PFSK-1 (cell line): ENCODE measurements around the gene PPTC7.

Experiments
- FOXP2 ChIP-seq: optimal IDR thresholded peaks from 2 replicates; pipeline ENCODE3; 2011; ENCODE audit warnings: borderline replicate concordance, control low read depth, inconsistent platforms; ENCODE audit not compliant: insufficient read depth; ENCODE audit errors: extremely low read length, extremely low read depth
- POLR2AphosphoS5 ChIP-seq: IDR thresholded peaks from 2 replicates; pipeline ENCODE4 v1.6.1; 2012; ENCODE audit warnings: low read depth, mild to moderate bottlenecking, control low read depth, low read length, moderate library complexity
- SIN3A ChIP-seq: IDR thresholded peaks from 2 replicates; pipeline ENCODE4 v1.6.1; 2012; ENCODE audit warnings: mild to moderate bottlenecking, low read length, moderate library complexity, borderline replicate concordance; ENCODE audit not compliant: insufficient read depth
- TAF1 ChIP-seq: IDR thresholded peaks from 2 replicates; pipeline ENCODE4 v1.6.1; 2012; ENCODE audit warnings: low read length, control low read depth, borderline replicate concordance; ENCODE audit not compliant: insufficient read depth
- TF ChIP-seq, protein P1 (sequence below), 2 experiments: IDR thresholded peaks; 2 replicates each; pipeline versions ENCODE4 v1.6.1 to v1.8.0; 2011 to 2012; ENCODE audit warnings: low read depth in 2 of 2, low read length in 2 of 2, control low read depth in 1 of 2, inconsistent platforms in 1 of 2, mild to moderate bottlenecking in 1 of 2, moderate library complexity in 1 of 2; ENCODE audit not compliant: insufficient read depth in 1 of 2

Gene PPTC7

DNA sequence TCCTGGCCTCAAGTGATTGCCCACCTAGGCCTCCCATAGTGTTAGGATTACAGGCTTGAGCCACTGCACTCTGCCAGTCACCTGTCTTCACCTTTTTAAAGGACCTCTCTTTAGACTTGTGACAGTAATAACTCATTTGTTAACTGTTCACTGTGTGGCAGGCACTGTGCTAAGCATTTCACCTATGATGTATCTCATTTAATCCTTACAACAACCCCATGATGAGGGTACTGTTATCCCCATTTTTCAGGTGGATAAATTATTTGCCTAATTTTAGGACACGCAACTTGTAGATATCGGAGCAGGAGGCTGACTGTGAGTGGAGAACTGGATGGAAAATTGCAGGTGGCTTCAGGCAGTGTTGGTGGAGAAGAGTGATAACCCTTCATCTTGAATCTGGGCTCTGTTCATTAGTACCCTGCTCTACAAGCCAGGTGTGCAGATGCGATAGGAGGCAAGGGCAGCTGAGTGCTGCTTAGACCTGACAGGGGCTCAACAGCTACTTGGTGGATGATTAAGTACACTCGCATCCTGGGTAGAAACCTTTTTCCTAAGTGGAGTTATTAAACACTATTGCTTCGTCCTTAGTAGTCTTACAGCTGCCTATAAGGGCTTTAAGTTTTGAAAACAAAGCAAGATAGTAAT is 33.5 kb upstream of the PPTC7 start:
- TF ChIP-seq TAF1 (no peak), FOXP2 (no peak), SIN3A (no peak), POLR2AphosphoS5 (no peak)
- TF ChIP-seq, protein P1, sequence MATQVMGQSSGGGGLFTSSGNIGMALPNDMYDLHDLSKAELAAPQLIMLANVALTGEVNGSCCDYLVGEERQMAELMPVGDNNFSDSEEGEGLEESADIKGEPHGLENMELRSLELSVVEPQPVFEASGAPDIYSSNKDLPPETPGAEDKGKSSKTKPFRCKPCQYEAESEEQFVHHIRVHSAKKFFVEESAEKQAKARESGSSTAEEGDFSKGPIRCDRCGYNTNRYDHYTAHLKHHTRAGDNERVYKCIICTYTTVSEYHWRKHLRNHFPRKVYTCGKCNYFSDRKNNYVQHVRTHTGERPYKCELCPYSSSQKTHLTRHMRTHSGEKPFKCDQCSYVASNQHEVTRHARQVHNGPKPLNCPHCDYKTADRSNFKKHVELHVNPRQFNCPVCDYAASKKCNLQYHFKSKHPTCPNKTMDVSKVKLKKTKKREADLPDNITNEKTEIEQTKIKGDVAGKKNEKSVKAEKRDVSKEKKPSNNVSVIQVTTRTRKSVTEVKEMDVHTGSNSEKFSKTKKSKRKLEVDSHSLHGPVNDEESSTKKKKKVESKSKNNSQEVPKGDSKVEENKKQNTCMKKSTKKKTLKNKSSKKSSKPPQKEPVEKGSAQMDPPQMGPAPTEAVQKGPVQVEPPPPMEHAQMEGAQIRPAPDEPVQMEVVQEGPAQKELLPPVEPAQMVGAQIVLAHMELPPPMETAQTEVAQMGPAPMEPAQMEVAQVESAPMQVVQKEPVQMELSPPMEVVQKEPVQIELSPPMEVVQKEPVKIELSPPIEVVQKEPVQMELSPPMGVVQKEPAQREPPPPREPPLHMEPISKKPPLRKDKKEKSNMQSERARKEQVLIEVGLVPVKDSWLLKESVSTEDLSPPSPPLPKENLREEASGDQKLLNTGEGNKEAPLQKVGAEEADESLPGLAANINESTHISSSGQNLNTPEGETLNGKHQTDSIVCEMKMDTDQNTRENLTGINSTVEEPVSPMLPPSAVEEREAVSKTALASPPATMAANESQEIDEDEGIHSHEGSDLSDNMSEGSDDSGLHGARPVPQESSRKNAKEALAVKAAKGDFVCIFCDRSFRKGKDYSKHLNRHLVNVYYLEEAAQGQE (IDR thresholded peaks at IDR 0.05; ENCODE audit: insufficient read depth in 1 of 2, low read depth in 2 of 2, low read length in 2 of 2) = no peak

DNA sequence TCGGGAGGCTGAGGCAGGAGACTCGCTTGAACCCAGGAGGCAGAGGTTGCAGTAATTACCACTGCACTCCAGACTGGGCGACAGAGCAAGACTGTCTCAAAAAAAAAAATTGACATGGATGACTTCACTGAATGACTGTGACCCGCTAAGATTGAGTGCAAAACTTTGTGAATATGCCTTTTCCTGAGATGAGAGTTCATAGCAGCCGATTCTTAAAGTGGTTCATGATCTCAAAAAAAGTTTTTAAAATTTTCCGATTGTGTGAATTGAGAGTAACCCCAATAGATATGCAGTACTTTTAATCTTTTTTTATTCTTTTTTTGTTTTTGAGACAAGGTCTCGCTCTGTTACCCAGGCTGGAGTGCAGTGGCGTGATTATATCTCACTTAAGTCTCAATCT is 32.1 kb upstream of the PPTC7 start:
- no peak for TF ChIP-seq TAF1
- TF ChIP-seq FOXP2 = no peak
- no peak for TF ChIP-seq SIN3A
- TF ChIP-seq, protein P1 (IDR thresholded peaks at IDR 0.05; ENCODE audit: insufficient read depth in 1 of 2, low read depth in 2 of 2, low read length in 2 of 2) = no peak
- TF ChIP-seq POLR2AphosphoS5 = no peak

DNA sequence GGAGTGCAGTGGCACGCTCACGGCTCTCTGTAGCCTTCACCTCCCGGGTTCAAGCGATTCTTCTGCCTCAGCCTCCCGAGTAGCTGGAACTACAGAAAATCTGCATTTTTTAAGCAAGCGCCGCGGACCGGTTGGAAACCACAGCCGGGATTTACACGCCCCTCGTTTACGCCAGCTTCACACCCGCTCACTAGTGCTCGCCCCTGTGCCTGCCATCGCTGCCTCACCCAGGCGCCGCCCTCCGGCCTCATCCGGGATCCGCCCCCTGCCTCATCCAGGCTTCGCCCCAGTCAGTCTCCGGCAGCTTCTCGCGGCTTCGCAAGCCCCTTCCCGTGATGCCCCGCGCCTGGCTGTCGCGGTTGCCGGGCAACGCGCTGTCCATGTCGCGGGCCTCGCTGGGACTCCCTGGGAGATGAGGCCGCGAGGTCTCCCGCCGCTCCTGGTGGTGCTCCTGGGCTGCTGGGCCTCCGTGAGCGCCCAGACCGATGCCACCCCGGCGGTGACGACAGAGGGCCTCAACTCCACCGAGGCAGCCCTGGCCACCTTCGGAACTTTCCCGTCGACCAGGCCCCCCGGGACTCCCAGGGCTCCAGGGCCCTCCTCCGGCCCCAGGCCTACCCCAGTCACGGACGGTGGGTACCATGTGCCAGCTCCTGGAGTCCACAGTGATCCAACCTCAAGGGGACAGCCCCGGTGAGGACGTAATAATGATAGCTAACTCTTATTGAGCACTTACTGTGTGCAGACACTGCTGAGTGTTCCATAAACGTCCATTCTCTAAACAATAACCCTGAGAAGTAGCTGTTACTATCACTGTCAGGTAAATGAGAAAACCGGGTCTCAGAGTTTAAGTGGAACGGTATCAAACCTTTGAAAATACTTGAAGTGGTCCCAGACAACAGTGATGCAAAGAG is 30.9 kb upstream of the PPTC7 start, which contains the start of gene TCTN1:
TCTN1 (plus strand) TSS at position 359 of the 914 bp plus-strand sequence; CDS start at position 413, 54 bp downstream.
- TF ChIP-seq SIN3A = no peak; the same call in 1 of the 2 replicates
- TF ChIP-seq, protein P1 (IDR thresholded peaks at IDR 0.05; ENCODE audit: insufficient read depth in 1 of 2, low read depth in 2 of 2, low read length in 2 of 2) = peak; percentile 29 to 69; a peak in 2 of 4 replicates
- peak; percentile 68 for TF ChIP-seq FOXP2
- TF ChIP-seq TAF1 = 0 out of 2 replicates have a peak, but pooled peaks have one; percentile 73
- peak; percentile 77 for TF ChIP-seq POLR2AphosphoS5

DNA sequence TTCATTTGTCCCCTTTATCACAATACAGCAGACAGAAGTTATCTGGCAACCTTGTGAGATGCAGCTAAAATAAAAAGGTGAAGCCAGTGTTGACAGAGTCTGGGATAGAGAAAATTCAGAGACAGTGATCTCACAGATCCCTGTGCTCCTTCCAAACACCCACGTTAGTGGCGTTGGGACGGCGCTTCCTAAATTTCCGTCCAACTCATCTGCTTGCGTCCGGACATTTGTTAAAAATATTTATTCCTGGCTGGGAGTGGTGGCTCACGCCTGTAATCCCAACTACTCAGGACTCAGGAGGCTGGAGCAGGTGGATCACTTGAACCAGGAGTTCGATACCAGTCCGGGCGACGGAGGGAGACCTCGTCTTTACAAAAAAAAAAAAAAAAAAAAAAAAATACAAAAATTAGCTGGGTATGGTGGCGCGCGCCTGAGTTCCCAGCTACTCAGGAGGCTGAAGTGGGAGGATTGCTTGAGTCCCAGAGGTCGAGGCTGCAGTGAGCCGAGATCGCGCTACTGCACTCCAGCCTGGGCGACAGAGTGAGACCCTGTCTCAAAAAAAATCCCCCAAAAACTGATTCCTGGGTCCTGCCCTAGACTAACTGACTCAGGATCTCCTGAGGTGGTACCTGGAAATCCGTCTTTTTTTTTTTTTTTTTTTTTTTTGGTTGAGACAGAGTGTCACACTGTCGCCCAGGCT is 30.1 kb upstream of the PPTC7 start:
- TF ChIP-seq, protein P1 (IDR thresholded peaks at IDR 0.05; ENCODE audit: insufficient read depth in 1 of 2, low read depth in 2 of 2, low read length in 2 of 2) = no peak
- TF ChIP-seq FOXP2 (no peak), TAF1 (no peak), SIN3A (no peak), POLR2AphosphoS5 (no peak)
